OCI-LY1 (cell line): ENCODE results near the gene CHD5.

ENCODE experiments used
- H2AFZ ChIP-seq: fragments of 200-600 bp; sonication (generic), shearing (Covaris generic); 2 replicates; pipeline ENCODE4 v1.6.0; 2014; ENCODE audit warnings: antibody characterized with exemption, mild to moderate bottlenecking, low read length
- H3F3A ChIP-seq: fragments of 200-600 bp; sonication (generic), shearing (Covaris generic); 2 replicates; pipeline ENCODE4 v1.6.0; 2014; ENCODE audit warnings: mild to moderate bottlenecking, antibody characterized with exemption, low read length, moderate library complexity; ENCODE audit not compliant: insufficient read depth
- H3K27ac ChIP-seq: fragments of 200-600 bp; sonication (generic); 2 replicates; pipeline ENCODE4 v1.5.1; 2014; ENCODE audit warnings: low read length, mixed run types, mild to moderate bottlenecking, low read depth; ENCODE audit not compliant: poor library complexity, severe bottlenecking
- H3K27me3 ChIP-seq: fragments of 200-600 bp; sonication (generic); 2 replicates; pipeline ENCODE4 v1.6.0; 2014; ENCODE audit warnings: antibody characterized with exemption, mild to moderate bottlenecking, low read length, moderate library complexity; ENCODE audit not compliant: insufficient read depth
- H3K36me3 ChIP-seq: fragments of 200-600 bp; sonication (generic); 2 replicates; pipeline ENCODE4 v1.6.1; 2014; ENCODE audit warnings: mild to moderate bottlenecking, antibody characterized with exemption, low read length, moderate library complexity, mixed read lengths; ENCODE audit not compliant: insufficient read depth
- H3K4me1 ChIP-seq: fragments of 200-600 bp; sonication (generic); 2 replicates; pipeline ENCODE4 v1.5.1; 2014; ENCODE audit warnings: mild to moderate bottlenecking, low read length, moderate library complexity; ENCODE audit not compliant: insufficient read depth, severe bottlenecking
- H3K4me2 ChIP-seq: fragments of 200-600 bp; sonication (generic), shearing (Covaris generic); 2 replicates; pipeline ENCODE4 v1.6.1; 2014; ENCODE audit warnings: low read length
- H3K4me3 ChIP-seq: fragments of 200-600 bp; sonication (generic); 2 replicates; pipeline ENCODE4 v1.5.1; 2014; ENCODE audit warnings: low read length, low read depth, mild to moderate bottlenecking, mixed read lengths; ENCODE audit not compliant: poor library complexity, severe bottlenecking
- H3K79me2 ChIP-seq: fragments of 200-600 bp; shearing (Covaris generic); 2 replicates; pipeline ENCODE4 v1.6.1; 2016; ENCODE audit warnings: mixed run types, low read length, mixed read lengths; ENCODE audit not compliant: insufficient read depth
- H3K9ac ChIP-seq: fragments of 200-600 bp; sonication (generic), shearing (Covaris generic); 2 replicates; pipeline ENCODE4 v1.6.1; 2014; ENCODE audit warnings: mild to moderate bottlenecking, low read length, mixed read lengths
- H3K9me2 ChIP-seq: fragments of 200-600 bp; sonication (generic), shearing (Covaris generic); 2 replicates; pipeline ENCODE4 v1.6.1; 2014; ENCODE audit warnings: low read depth, mild to moderate bottlenecking, low read length, mixed read lengths
- H3K9me3 ChIP-seq: fragments of 200-600 bp; shearing (Covaris generic); 2 replicates; pipeline ENCODE4 v1.6.1; 2014; ENCODE audit warnings: low read length, mixed read lengths
- H4K20me1 ChIP-seq: fragments of 200-600 bp; sonication (generic), shearing (Covaris generic); 2 replicates; pipeline ENCODE4 v1.6.0; 2016; ENCODE audit warnings: mild to moderate bottlenecking, low read length; ENCODE audit not compliant: insufficient read depth
- EZH2 ChIP-seq: fragments of 200-600 bp; sonication (generic), shearing (Covaris generic); IDR thresholded peaks from 2 replicates; pipeline ENCODE4 v1.8.0; 2017; ENCODE audit warnings: borderline replicate concordance, mixed run types, mild to moderate bottlenecking, antibody characterized with exemption, low read length, moderate library complexity, mixed read lengths
- TF ChIP-seq, protein P1 (sequence below): fragments of 200-600 bp; sonication (generic), shearing (Covaris generic); IDR thresholded peaks from 2 replicates; pipeline ENCODE4 v1.5.1; 2017; ENCODE audit warnings: mild to moderate bottlenecking, antibody characterized with exemption, low read length, moderate library complexity, mixed read lengths

Gene CHD5

DNA sequence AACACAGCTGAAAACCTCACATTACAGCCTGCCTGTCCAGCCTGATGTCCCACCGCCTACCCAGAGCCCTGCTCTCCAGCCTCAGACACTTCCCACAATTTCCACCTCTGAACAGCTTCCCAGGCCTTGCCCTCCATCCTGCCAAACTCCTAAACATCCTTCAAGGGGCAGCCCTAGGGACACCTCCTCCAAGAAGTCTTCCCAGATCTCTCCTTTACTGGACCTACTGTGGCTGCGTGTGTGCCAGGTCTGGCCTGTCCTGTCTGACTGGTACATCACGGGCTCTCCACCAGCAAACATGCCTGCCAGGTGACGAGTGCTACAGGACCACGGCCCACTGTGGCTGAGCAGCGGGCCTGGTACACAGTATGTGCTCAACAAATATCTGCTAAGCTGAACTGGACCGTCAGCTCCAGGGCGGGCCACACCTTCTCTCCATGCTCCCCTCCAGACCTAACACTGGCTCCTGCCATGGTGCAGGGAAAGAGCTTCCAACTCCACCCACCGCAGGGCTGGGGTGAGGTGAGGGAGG, 28.8 kb downstream of the CHD5 start:
- TF ChIP-seq, protein P1, sequence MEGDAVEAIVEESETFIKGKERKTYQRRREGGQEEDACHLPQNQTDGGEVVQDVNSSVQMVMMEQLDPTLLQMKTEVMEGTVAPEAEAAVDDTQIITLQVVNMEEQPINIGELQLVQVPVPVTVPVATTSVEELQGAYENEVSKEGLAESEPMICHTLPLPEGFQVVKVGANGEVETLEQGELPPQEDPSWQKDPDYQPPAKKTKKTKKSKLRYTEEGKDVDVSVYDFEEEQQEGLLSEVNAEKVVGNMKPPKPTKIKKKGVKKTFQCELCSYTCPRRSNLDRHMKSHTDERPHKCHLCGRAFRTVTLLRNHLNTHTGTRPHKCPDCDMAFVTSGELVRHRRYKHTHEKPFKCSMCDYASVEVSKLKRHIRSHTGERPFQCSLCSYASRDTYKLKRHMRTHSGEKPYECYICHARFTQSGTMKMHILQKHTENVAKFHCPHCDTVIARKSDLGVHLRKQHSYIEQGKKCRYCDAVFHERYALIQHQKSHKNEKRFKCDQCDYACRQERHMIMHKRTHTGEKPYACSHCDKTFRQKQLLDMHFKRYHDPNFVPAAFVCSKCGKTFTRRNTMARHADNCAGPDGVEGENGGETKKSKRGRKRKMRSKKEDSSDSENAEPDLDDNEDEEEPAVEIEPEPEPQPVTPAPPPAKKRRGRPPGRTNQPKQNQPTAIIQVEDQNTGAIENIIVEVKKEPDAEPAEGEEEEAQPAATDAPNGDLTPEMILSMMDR, result no peak
- no peak for TF ChIP-seq EZH2
- Histone ChIP-seq H3K9me3 (no peaks in the 10 kb centered on the region), H3K27ac (no peak overlapping the region)

DNA sequence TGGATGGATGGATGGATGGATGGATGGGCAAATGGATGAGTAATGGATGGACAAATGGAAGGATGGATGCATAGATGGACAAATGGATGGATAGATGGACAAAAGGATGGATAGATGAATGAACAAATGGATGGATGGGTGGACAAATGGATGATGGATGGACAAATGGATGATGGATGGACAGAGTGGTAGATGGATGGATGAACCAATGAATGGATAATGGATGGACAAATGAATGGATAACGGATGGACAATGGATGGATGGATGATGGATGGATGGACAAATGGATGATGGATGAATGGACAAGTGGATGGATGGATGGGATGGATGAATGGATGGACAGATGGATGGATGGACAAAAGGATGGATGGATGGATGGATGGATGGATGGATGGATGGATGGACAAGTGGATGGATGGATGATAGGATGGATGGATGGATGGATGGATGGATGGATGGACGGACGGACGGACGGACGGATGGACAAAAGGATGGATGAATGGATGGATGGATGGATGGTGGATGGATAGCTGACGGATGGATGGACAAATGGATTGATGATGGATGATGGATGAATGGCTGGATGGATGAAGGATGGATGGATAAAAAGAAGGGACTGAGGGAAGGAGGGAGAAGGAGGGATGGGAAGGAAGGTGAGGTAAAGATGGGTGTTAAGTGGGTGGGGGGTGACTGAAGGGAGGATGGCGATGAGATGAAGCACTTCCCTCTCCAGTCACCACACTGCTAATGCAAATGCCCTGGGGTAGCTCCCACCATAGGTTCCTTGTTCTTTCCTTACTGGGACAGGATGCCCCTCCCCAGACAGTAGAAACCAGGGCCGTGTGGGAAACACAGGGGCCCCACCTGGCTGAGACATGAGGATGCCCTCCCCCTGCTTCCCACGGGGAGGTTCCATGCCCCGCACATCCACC, 29.8 kb downstream of the CHD5 start:
- Histone ChIP-seq H4K20me1 (no peaks in the 10 kb centered on the region), H3K4me1 (no peaks in the 10 kb centered on the region), H3K4me3 (no peak overlapping the region), H3K9me2 (no peaks in the 10 kb centered on the region), H3K9ac (no peak overlapping the region), H3K4me2 (no peak overlapping the region), H3K27ac (no peak overlapping the region), H3K27me3 (no peaks in the 10 kb centered on the region), H2AFZ (no peak overlapping the region), H3K36me3 (no peaks in the 10 kb centered on the region), H3K79me2 (no peaks in the 10 kb centered on the region), H3F3A (no peaks in the 10 kb centered on the region), H3K9me3 (no peaks in the 10 kb centered on the region)
- TF ChIP-seq, protein P1, result no peak
- no peak for TF ChIP-seq EZH2

More for the DNA sequence above, 28.8 kb downstream of the CHD5 start:
- Histone ChIP-seq H3K4me3 (no peak overlapping the region), H3F3A (no peaks in the 10 kb centered on the region), H2AFZ (no peak overlapping the region), H3K4me1 (no peaks in the 10 kb centered on the region), H4K20me1 (no peaks in the 10 kb centered on the region), H3K9ac (no peak overlapping the region), H3K9me2 (no peaks in the 10 kb centered on the region), H3K79me2 (no peaks in the 10 kb centered on the region), H3K4me2 (no peak overlapping the region), H3K36me3 (no peaks in the 10 kb centered on the region), H3K27me3 (no peaks in the 10 kb centered on the region)

DNA sequence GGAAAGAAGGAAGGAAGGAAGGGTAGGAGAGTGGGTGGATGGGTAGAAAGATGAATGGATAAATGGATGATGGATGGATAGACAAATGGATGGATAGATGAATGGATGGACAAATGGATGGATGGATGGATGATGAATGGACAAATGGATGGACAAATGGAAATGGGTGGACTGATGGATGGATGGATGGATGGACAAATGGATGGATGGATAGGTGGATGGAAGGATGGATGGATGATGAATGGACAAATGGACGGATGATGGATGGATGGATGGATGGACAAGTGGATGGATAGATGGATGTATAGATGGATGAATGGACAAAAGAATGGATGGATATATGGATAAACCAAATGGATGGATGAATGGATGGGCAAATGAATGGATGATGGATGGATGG, 30.5 kb downstream of the CHD5 start:
- Histone ChIP-seq H3K9ac (no peak overlapping the region), H4K20me1 (no peaks in the 10 kb centered on the region), H3K9me3 (no peaks in the 10 kb centered on the region), H3K27ac (no peak overlapping the region), H3K4me2 (no peak overlapping the region), H3K27me3 (no peaks in the 10 kb centered on the region), H2AFZ (no peak overlapping the region), H3K79me2 (no peaks in the 10 kb centered on the region), H3F3A (no peaks in the 10 kb centered on the region), H3K9me2 (no peaks in the 10 kb centered on the region), H3K36me3 (no peaks in the 10 kb centered on the region), H3K4me1 (no peaks in the 10 kb centered on the region), H3K4me3 (no peak overlapping the region)
- no peak for TF ChIP-seq EZH2
- TF ChIP-seq, protein P1, result no peak
